GM18505 (cell line): ENCODE data around the gene PRR33.

ENCODE experiments used
- ATAC-seq: cut with Tn5 transposase; IDR thresholded peaks from one replicate; pipeline ENCODE4 v1.9.1; 2021; ENCODE audit not compliant: unreplicated experiment
- POLR2A ChIP-seq: IDR thresholded peaks from 4 replicates; pipeline ENCODE4 v1.6.1; 2011; ENCODE audit warnings: borderline replicate concordance; ENCODE audit not compliant: insufficient read depth, insufficient read length; ENCODE audit errors: extremely low read depth

Gene PRR33

DNA sequence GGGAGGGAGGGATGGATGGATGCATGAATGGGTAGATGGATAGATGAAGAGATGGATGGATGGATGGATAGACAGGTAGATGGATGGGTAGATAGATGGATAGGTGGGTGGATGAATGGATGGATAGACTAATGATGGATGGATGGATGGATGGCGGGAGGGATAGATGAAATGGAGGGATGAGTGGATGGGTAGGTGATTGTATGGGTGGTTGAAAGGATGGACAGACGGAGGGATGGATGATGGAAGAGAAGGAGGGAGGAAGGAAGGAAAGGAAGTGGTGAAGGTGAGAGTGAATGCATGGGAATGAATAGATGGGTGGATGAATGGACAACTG, 24.1 kb upstream of the PRR33 start:
- ATAC-seq = no peak
- no peak for TF ChIP-seq POLR2A

DNA sequence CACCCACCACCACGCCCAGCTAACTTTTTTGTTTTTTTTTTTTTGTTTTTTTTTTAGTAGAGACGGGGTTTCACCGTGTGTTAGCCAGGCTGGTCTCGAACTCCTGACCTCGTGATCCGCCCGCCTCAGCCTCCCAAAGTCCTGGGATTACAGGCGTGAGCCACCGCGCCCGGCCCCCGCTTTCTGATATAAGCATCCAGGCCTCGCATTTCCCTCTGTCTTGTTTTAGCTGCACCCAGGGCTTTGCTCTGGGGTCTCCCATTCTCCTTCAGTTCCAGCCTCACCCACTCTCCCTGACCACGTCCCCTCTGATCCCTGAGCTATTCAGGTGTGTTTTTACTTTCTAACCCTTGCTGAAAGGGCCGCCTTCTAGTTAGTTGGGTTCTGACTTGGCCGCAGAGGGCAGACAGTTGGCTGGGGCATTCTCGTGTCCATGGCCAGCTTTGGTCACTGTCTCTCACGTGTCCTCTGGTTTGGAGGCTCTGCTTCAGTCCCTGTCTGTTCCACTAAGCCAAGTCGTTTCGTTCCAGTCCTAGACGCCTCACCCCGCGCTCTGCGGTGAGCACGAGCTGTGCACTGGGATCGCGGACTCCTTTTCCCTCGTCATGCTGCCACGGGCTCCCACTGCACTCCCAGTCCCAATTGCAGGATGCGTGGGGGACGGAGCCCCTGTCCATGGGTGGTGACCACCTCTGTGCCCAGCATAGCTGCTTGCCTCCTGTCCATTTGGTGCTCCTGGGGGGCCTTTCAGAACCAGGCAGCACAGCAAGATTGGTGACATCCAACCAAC, 21.8 kb upstream of the PRR33 start:
- no peak for ATAC-seq
- TF ChIP-seq POLR2A = no peak

- TF ChIP-seq POLR2A = no peak
- no peak for ATAC-seq
Observed at GRCh38 chr11:1912289-1912878, 20.7 kb upstream of the PRR33 start.

DNA sequence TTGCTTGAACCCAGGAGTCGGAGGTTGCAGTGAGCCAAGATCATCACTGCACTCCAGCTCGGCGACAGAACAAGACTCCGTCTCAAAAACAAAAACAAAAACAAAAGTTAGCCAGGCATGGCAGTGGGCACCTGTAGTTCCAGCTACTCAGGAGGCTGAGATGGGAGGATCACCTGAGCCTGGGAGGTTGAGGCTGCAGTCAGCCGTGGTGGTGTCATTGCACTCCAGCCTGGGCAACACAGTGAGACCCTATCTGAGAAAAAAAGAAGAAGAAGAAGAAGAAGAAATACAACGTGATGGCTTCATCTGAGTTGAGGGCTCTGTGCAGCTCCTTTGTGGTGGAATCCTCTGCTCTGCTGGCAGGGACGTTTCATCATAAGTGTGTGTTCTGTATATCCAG, 17.8 kb upstream of the PRR33 start:
- no peak for TF ChIP-seq POLR2A
- ATAC-seq = no peak

GRCh38 chr11:1908618-1909017, 16.9 kb upstream of the PRR33 start:
- ATAC-seq = no peak
- TF ChIP-seq POLR2A = no peak

DNA sequence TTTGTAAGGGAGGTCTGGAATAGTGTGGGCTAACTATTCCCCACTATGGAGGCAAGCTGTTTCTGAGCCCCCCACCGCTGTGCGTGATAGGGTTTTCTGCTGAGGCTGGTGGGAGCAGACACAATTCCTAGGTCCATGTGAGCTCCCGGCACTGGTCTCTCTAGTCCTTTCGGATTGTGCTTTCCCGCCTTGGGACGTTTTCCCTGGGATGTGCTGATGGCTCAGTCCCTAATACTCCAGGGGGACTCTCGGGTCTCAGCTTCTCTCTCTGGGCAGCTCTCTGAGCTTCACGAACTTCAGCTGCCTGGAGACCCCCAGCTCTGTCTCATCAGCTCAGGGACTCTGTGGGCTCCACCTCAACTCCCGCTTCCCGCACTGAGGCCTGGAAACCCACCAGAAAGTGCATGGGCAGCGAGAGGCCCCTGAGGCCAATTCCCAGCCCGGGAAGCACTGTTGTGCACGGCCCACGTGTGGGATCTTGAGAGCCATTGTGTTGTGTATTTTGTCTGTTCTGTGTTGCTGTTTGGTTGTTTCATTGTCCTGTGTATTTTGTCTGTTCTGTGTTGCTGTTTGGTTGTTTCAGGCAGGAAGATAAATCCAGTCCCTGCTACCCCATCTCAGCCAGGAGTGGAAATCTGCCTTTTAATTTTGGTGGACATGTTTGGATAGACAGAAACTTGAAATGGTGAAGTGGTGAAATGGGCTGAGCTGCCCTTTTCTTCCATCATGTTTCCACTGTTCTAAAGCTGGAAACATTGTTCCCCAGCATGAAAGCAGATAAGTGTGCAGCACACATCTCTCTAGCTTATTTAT, 15.1 kb upstream of the PRR33 start:
- no peak for TF ChIP-seq POLR2A
- no peak for ATAC-seq

DNA sequence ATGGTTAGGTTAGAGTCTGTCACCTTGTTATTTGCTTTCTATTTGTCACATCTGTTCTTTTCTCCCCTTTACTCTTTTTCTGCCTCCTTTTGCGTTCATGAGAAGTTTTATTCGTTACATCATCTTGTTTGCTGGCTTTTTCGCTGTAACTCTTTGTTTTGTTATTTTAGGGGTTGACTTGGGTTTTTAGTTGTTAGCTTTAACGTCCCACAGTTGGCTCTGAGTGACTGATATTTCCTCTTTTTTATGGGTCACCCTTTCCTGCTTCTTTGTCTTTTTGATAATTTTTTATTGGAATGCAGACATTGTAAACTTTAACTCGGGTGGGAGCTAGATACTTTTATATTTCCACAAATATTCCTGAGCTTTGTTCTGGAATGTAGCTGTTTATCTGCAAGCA, 14.5 kb upstream of the PRR33 start:
- TF ChIP-seq POLR2A = no peak
- no peak for ATAC-seq

DNA sequence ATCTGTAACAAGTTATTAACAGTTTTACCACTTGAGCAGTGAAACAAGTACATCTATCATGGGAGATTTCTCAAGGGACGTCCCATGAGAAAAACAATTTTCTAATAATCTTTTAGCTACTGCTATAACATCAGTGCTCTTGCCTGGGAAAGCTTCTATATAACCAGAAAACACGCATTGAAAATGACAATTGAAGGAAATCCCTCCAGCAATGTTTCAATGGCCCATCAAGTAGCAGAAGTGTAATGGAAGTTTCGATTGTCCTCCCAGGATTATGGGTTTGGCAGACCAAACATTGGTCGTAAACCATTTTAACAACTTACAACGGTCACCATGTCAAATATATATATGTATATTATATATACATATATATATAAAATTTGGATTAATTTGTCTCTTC, 8.0 kb upstream of the PRR33 start:
- TF ChIP-seq POLR2A = no peak
- no peak for ATAC-seq

DNA sequence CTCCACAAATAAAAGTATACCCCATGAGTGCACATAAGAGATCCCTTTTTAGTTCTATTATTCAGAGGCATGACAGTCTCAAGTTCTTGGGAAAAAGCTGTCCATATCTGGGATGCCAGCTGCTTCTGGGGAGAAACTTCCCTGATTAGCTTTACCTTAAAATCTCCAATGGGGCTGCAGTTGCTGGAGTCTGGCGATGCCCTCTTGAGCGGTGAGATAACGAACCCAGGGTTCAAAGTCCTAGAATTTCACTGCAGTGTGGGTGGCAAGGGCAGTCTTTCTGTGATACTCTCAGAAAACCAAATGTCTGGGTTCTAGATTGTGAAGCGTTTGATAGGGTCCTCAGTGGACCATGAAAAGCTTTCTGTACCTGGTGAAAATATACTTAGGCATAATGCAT, 7.4 kb upstream of the PRR33 start:
- no peak for ATAC-seq
- TF ChIP-seq POLR2A = no peak

DNA sequence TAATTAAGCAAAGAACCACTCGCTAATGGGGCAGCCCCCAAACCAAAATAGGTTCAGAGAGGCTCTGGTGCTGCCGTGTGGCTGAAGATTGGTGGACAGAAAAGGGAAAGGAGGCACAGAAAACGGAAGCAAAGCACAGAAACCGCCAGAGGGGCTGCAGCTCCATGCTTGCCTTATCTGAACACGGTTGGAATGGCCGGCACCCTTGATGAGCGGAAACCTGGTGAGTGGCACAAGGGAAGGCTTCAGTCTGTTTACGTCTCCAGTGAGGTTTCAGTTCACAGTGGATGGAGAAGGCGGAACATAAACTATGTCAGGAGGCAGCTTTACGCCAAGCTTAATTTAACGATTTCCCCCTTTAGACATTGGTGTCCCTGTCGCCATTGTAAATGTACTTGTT, 5.2 kb upstream of the PRR33 start:
- no peak for TF ChIP-seq POLR2A
- ATAC-seq = no peak

GRCh38 chr11:1896468-1896867, 4.8 kb upstream of the PRR33 start:
- no peak for ATAC-seq
- TF ChIP-seq POLR2A = no peak

DNA sequence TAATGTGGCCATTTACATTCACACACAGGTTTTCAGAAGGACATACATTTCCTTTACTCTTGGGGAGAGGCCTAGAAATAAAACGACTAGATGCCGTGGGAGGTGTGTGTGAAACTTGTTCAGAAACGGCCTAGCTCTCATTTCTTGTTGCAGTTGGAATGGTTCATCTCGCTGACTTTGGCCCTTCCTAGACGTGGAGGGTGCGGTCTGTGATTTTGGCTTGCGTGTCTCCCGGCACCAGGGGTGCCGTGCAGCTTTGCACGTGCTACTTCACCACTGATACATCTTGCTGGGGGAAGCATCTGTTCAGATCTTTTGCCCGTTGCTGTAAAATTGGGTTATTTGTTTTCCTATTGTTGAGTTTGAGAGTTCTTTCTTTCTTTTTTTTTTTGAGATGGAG, 3.1 kb upstream of the PRR33 start:
- no peak for TF ChIP-seq POLR2A

GRCh38 chr11:1893581-1894359, 2.1 kb upstream of the PRR33 start:
- no peak for ATAC-seq
- TF ChIP-seq POLR2A = no peak

More for the DNA sequence above, 3.1 kb upstream of the PRR33 start:
- no peak for ATAC-seq
